ENCODE results near the gene TPRN. TPM values are rescaled to one million over a fixed set of nuclear protein-coding genes. Genes with fewer than 3 reads are reported as not detected.

The TPRN gene
- total and polyA plus RNA-seq, 9 of the 15 experiments (the other 6 are each of a cell fraction or from before 2014, with no cell fraction given): 0.31 to 31.9 (median 4.4) TPM

DNA sequence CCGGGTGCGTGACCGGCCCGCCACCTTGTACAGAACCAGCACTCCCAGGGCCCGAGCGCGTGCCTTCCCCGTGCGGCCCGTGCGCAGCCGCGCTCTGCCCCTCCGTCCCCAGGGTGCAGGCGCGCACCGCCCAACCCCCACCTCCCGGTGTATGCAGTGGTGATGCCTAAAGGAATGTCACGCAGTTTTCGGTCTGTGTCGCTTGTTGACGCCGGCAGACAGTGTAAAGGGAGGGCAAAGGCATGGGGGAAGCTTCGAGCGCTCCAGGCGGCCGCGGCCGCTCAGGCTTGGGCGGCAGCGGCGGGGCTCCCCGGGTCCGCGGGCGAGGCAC, 32.0 kb downstream of the TPRN start (continued):
- TF ChIP-seq E2F6 (IDR thresholded peaks at IDR 0.05; ENCODE audit: borderline replicate concordance in 1 of 2, extremely low read depth in 1 of 2, insufficient read depth in 1 of 2, insufficient read length in 1 of 2, low read depth in 1 of 2, low read length in 1 of 2, poor library complexity in 1 of 2, severe bottlenecking in 1 of 2): peak in 1 of 2 experiments; percentile 33
- TF ChIP-seq L3MBTL2 (IDR thresholded peaks at IDR 0.05): 0 out of 2 replicates have a peak, but pooled peaks have one; percentile 18
- TF ChIP-seq KLF13 (tag; IDR thresholded peaks at IDR 0.05; ENCODE audit: borderline replicate concordance, low read depth): no peak
- no peak for TF ChIP-seq GATA2 (CRISPR knock-in tag; IDR thresholded peaks at IDR 0.05)
- peak; percentile 97 for TF ChIP-seq ZKSCAN8 (CRISPR knock-in tag; IDR thresholded peaks at IDR 0.05)

DNA sequence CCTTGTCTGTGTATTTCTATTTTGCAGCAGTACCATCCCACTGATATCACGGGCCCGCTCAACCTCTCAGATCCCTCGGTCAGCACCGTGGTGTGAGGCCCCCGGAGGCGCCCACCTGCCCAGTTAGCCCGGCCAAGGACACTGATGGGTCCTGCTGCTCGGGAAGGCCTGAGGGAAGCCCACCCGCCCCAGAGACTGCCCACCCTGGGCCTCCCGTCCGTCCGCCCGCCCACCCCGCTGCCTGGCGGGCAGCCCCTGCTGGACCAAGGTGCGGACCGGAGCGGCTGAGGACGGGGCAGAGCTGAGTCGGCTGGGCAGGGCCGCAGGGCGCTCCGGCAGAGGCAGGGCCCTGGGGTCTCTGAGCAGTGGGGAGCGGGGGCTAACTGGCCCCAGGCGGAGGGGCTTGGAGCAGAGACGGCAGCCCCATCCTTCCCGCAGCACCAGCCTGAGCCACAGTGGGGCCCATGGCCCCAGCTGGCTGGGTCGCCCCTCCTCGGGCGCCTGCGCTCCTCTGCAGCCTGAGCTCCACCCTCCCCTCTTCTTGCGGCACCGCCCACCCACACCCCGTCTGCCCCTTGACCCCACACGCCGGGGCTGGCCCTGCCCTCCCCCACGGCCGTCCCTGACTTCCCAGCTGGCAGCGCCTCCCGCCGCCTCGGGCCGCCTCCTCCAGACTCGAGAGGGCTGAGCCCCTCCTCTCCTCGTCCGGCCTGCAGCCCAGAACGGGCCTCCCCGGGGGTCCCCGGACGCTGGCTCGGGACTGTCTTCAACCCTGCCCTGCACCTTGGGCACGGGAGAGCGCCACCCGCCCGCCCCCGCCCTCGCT, 32.6 kb downstream of the TPRN start:
- Histone ChIP-seq H3K27ac (ENCODE audit: extremely low read depth, low read depth, low read length) (no peak overlapping the region), H3K4me3 (no peak overlapping the region), H3K4me2 (ENCODE audit: insufficient read depth, low read length) (no peak overlapping the region; the same call in 1 of the 2 replicates), H4K20me1 (replicated peaks; ENCODE audit: control insufficient read depth, insufficient read depth, low read length) (no peaks in the 10 kb centered on the region; the same call in 1 of the 2 replicates), H3K9me3 (replicated peaks; ENCODE audit: control insufficient read depth, insufficient read depth, low read depth, low read length) (no peaks in the 10 kb centered on the region), H3K36me3 (ENCODE audit: control insufficient read depth, insufficient read depth, low read length) (no peaks in the 10 kb centered on the region), H3K9me1 (ENCODE audit: control insufficient read depth, insufficient read depth, low read length) (no peaks in the 10 kb centered on the region), H3K27me3 (ENCODE audit: control insufficient read depth in 2 of 2, insufficient read depth in 2 of 2, low read length in 2 of 2) (peaks cover 29 to 55% of the 10 kb centered on the region in 2 experiments; a peak in 4 of 5 replicates), H3K4me1 (replicated peaks in 1 of 2; ENCODE audit: control insufficient read depth in 2 of 2, insufficient read depth in 2 of 2, low read length in 2 of 2) (peaks cover 0 to 98% of the 10 kb centered on the region in 2 experiments; a peak in 2 of 5 replicates), H2AFZ (ENCODE audit: low read depth, low read length) (no peak overlapping the region), H3K9ac (ENCODE audit: insufficient read depth in 1 of 2, low read depth in 2 of 2, low read length in 2 of 2) (peak overlapping the region in 1 of 2 experiments; percentile 52; a peak in 1 of 4 replicates), H3K79me2 (ENCODE audit: control insufficient read depth, insufficient read depth, low read length) (no peaks in the 10 kb centered on the region)
- ATAC-seq (peak; percentile 49), FAIRE-seq (no peak), DNase-seq (ENCODE audit: extremely low read depth in 1 of 4, low spot score in 3 of 4) (peak; percentile 69 to 88 (median 80))
- ChIA-PET POLR2A (interaction anchor here (0.8 to 1.1 kb wide), 2 partner anchors 21 to 75 kb away, joined by 3 read pairs; partner anchors contain the start of gene SSNA1), CTCF (ENCODE audit: low intra/inter-chr PET ratio) (no interaction called here)
- BruUV-seq (replicated peaks): no TSS peak
- 9% methylated on average over 22 of the region's 57 CpGs for WGBS (ENCODE audit: insufficient coverage, low coverage, missing lambda C conversion rate)
- intact Hi-C loops (cut with micrococcal nuclease): no loop called here
- in situ Hi-C loops (cut with MboI): no loop called here
- TF ChIP-seq ZBTB7A (IDR thresholded peaks at IDR 0.05; ENCODE audit: borderline replicate concordance, control insufficient read depth, low read depth, low read length) (peak; percentile 51; the same call in 1 of the 2 replicates), TFAP4 (CRISPR knock-in tag; IDR thresholded peaks at IDR 0.05; ENCODE audit: borderline replicate concordance) (peak; percentile 89), EGR1 (conservative IDR thresholded peaks at IDR 0.05) (peak; percentile 26; the same call in 1 of the 2 replicates), NR2C2 (CRISPR knock-in tag; IDR thresholded peaks at IDR 0.05) (no peak), NR2C2 (tag; IDR thresholded peaks at IDR 0.05) (peak; percentile 28; the same call in 1 of the 2 replicates), BDP1 (IDR thresholded peaks at IDR 0.05; ENCODE audit: insufficient read depth, insufficient read length) (no peak), SIN3A (IDR thresholded peaks at IDR 0.05; ENCODE audit: borderline replicate concordance in 2 of 2, control insufficient read depth in 1 of 2, low read depth in 2 of 2, low read length in 2 of 2) (no peak), TEAD2 (tag; IDR thresholded peaks at IDR 0.05) (no peak)
- TF ChIP-seq, protein P1, sequence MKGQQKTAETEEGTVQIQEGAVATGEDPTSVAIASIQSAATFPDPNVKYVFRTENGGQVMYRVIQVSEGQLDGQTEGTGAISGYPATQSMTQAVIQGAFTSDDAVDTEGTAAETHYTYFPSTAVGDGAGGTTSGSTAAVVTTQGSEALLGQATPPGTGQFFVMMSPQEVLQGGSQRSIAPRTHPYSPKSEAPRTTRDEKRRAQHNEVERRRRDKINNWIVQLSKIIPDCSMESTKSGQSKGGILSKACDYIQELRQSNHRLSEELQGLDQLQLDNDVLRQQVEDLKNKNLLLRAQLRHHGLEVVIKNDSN (CRISPR knock-in tag; IDR thresholded peaks at IDR 0.05): no peak
- TF ChIP-seq, protein P2, sequence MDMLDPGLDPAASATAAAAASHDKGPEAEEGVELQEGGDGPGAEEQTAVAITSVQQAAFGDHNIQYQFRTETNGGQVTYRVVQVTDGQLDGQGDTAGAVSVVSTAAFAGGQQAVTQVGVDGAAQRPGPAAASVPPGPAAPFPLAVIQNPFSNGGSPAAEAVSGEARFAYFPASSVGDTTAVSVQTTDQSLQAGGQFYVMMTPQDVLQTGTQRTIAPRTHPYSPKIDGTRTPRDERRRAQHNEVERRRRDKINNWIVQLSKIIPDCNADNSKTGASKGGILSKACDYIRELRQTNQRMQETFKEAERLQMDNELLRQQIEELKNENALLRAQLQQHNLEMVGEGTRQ (CRISPR knock-in tag; IDR thresholded peaks at IDR 0.05): no peak
